ENCODE data around the gene PRDX5. TPM values are rescaled to one million over a fixed set of nuclear protein-coding genes. Genes with fewer than 3 reads are reported as not detected.
A peak's percentile ranks its signal among the peaks of the same experiment; 100 is the strongest.
"Not testable (repeated sequence)": the region's sequence is repeated elsewhere in the genome, so short reads cannot be mapped to it uniquely, and the experiment has no call there.

PRDX5 gene
- total RNA-seq, 1 experiment from 2014 or later = 245 TPM

DNA sequence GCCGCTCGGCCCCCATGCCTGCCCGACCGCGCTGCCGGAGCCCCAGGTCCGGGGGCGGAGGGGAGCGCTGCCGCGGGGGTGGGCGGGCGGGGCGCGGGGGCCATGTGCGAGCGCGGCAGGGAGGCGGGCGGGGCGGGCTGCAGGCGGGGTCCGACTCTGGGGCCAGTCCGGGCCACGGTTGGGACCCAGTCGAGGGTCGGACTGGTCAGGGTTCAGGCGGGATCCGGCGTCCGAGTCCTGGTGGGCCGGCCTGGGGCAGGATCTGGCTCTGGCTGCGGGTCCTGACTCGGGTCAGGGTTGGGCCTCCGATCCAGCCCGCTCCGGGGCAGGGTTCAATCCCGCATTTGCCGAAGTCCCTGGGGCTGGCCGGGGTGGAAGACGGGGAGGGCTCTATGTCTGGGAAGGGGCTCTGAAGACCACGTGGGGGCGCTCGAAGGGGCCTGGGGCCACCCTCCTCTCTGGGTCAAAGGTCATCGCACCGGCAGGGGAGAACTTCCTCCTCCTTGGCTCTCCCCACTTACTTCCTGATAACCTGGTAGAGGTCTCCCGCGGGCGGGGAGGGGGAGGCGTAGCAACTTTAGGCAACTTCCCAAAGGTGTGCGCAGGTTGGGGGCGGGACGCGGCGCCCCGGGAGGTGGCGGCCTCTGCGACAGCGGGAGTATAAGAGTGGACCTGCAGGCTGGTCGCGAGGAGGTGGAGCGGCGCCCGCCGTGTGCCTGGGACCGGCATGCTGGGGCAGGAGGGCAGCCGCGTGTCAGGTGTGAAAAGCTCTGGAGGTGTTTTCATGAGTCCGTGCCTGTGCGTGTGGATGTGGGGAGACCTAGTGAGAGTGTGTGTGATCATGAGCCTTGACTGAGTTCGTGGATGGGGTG lies 12.0 kb upstream of the PRDX5 start:
- DNase-seq (ENCODE audit: low read depth) = peak; percentile 35

DNA sequence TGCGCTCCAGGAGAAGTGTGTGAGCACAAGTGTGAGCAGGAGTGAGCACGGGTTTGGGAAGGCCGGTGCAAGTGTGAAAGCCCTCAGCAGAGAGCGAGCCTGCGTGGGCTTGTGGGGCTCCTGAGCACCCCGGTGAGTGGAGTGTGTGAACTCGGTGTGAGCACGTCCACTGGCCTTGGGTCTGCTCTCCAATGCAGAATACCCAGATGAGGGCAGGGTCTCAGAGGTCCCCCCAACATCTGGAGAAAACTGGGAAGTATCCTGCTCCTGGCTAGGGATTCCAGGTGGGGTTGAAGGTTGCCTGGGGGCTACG lies 11.4 kb upstream of the PRDX5 start:
- no peak for DNase-seq (ENCODE audit: low read depth)

DNA sequence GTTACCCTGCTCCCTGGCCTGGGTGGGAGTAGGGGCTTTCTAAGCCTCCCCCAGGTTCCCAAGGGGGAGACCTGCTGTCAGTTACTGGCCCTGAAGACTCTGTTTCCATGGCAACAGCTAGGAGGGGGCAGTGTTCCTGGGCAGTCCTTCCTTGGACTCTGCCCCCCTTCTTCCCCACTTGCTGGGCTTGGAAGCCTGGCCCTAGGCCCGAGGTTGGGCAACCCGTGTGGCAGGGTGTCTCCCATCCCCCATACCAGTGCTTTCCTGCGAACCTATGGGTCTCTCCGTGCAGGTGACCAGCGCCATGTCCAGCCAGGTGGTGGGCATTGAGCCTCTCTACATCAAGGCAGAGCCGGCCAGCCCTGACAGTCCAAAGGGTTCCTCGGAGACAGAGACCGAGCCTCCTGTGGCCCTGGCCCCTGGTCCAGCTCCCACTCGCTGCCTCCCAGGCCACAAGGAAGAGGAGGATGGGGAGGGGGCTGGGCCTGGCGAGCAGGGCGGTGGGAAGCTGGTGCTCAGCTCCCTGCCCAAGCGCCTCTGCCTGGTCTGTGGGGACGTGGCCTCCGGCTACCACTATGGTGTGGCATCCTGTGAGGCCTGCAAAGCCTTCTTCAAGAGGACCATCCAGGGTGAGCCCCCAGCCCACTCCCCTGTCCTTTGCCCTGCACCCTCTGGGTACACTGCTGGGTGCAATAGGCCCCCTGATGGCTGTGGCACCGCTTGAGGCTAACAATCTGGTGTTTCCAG lies 10.9 kb upstream of the PRDX5 start:
- DNase-seq (ENCODE audit: low read depth) = no peak

DNA sequence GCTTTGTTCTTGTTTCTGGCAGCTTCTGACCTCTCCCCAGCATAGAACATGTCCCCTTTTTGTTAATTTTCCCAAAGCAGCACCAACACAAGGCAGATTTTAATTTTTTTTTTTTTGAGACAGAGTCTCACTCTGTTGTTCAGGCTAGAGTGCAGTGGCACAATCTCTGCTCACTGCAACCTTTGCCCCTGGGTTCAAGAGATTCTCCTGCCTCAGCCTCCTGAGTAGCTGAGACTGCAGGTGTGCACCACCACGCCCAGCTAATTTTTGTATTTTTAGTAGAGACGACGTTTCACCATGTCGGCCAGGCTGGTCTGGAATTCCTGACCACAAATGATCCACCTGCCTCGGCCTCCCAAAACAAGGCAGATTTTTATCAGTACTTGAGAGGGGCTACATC lies 10.1 kb upstream of the PRDX5 start:
- DNase-seq (ENCODE audit: low read depth) = not testable (repeated sequence)

DNA sequence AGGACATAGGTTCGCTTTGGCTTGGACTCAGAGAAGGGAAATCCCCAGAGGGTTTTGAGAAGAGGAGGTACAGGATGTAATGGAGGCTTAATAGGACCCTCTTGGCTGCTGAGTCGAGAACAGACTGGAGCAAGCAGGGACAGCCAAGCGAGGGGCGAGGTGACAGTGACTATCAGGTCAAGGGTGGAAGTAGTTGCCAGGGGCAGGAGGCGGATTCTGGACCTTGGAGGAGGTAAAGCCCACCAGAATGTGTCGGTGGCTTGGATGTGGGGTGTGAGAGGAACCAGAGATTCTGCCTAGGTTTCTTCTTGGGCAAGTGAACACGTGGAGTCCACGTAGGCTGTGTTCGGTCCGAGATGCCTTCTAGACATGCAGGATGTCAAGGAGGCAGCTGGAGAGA lies 5.0 kb upstream of the PRDX5 start:
- no peak for DNase-seq (ENCODE audit: low read depth)

DNA sequence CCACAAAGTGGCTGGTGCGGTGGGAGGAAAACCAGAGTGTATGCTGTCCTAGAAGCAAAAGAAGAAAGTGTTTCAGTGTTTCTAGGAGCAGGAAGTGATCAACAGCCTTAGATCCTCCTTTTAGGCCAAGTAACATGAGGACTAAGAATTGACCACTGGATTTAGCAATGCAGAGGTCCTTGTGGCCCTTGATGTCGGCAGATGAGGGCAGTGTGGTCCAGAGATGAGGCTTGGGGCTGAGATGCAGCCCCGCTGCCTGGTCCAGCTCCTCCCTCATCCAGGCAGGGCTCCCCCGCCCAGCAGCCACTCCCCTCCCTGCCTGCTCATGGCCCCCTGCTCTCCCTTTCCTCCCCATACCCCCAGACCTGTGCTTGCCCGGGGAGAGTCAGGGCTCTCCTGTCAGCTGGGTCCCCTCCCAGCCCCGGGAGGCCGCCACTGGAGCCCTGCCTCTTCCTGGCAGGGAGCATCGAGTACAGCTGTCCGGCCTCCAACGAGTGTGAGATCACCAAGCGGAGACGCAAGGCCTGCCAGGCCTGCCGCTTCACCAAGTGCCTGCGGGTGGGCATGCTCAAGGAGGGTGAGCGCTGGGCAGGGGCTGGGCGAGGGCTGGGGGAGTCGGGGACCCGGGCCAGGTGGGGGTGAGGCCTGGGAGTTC lies 4.3 kb upstream of the PRDX5 start:
- DNase-seq (ENCODE audit: low read depth) = no peak

DNA sequence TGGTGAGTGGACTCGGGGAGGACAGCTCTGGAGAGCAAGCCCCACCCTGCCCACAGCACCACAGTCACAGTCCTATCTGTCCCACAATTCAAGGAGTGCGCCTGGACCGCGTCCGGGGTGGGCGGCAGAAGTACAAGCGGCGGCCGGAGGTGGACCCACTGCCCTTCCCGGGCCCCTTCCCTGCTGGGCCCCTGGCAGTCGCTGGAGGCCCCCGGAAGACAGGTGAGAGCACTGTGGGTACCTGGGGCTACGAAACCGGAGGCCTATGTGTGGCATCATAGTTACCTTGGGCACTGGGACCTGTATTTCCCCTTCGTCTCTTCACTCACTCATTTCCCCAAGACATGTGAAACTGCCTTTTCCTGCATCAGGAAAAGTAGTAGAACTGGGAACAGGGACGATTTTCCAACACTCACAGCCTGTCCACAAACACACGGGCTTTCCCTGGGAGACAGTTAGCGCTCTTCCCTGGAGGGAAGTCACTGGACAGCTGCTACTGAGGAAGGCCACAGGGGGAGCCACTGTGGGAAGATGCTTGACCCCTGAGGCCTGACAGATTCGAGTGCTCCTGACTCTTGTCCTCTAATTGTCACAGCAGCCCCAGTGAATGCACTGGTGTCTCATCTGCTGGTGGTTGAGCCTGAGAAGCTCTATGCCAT lies 3.6 kb upstream of the PRDX5 start:
- DNase-seq (ENCODE audit: low read depth) = no peak

DNA sequence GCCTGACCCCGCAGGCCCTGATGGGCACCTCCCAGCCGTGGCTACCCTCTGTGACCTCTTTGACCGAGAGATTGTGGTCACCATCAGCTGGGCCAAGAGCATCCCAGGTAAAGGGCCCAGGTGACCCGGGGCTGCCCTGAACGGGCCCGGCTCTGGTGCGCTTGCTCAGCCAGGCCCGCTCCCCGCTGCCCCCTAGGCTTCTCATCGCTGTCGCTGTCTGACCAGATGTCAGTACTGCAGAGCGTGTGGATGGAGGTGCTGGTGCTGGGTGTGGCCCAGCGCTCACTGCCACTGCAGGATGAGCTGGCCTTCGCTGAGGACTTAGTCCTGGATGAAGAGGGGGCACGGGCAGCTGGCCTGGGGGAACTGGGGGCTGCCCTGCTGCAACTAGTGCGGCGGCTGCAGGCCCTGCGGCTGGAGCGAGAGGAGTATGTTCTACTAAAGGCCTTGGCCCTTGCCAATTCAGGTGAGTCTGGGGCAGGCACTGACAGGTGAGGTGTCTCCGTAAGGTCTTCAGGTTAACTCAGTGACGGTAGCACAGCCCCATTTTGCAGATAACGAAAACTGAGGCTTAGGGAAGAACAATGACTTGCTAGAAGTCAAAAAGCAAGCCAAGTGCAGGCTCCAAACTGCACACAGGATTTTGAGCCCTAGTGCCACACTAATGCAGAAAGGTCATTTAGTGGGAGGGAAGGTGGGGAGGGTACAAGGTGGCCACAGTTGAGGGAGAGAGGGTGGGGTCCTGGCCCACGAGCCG lies 2.9 kb upstream of the PRDX5 start:
- no peak for DNase-seq (ENCODE audit: low read depth)

DNA sequence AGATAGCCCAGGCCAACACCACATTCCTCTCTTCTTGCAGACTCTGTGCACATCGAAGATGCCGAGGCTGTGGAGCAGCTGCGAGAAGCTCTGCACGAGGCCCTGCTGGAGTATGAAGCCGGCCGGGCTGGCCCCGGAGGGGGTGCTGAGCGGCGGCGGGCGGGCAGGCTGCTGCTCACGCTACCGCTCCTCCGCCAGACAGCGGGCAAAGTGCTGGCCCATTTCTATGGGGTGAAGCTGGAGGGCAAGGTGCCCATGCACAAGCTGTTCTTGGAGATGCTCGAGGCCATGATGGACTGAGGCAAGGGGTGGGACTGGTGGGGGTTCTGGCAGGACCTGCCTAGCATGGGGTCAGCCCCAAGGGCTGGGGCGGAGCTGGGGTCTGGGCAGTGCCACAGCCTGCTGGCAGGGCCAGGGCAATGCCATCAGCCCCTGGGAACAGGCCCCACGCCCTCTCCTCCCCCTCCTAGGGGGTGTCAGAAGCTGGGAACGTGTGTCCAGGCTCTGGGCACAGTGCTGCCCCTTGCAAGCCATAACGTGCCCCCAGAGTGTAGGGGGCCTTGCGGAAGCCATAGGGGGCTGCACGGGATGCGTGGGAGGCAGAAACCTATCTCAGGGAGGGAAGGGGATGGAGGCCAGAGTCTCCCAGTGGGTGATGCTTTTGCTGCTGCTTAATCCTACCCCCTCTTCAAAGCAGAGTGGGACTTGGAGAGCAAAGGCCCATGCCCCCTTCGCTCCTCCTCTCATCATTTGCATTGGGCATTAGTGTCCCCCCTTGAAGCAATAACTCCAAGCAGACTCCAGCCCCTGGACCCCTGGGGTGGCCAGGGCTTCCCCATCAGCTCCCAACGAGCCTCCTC lies 2.0 kb upstream of the PRDX5 start:
- not testable (repeated sequence) for DNase-seq (ENCODE audit: low read depth)

DNA sequence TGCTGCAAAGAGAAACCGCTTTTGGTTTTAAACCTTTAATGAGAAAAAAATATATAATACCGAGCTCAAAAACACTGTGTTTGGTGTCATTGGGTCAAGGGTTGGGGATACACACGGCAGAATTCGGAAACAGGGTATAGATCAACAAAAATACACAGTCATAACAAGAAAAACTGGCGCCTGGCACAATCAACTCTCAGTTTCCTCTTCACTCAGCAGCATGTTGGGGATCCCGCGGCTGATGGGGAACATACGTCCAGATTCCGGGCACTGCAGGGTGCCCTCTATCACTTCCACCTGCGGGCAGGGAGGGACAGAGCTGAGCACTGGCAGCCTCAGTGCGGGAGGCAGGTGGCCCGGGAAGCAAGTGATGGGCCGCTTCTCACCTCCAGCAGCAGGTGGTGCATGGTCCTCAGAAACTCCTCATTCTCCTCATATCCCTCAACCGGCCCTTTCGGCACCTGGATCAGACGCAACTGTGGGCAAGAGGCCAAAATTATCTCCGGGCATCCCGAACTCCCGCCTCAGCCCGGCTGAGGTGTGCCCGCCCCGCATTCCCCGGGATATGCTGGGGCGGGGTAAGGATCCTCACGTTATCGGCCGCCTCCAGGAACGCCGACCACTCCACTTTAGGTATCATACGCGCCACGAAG lies 1.1 kb upstream of the PRDX5 start:
- peak; percentile 25 for DNase-seq (ENCODE audit: low read depth)

DNA sequence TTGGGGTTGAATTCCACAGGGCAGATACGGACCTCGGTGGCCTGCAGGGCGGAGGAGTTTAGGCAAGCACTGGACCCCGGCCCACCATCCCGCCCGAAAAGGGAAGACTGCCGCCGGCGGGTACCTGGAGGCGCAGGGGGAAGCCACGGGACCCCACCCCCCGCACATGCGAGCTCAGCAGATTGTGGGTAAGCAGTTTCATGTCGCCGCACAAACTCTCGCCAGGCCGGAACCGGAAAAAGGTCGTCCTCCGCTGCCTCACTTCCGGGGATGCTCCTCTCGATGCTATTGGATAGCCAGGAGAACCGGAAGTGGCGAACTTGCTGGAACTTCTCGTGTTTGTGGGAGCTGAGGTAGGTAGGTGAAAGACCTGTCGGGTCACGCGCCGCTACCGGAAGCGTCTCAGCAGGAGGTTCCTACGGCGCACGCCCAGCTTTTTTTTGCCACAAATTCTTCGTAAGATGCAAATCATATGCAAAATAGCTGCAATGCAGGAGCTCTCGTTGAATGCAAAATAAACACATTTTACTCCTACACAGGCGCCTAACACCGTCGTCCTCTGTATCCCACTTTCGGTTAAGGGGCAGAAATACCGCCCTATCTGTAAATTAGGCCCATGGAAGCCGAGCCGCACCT lies 478 bp upstream of the PRDX5 start, which contains the start of gene TRMT112:
TRMT112 (minus strand) TSS at position 235 of the 636 bp plus-strand sequence; CDS start at position 202, 33 bp downstream.
- peak; percentile 98 for DNase-seq (ENCODE audit: low read depth)

DNA sequence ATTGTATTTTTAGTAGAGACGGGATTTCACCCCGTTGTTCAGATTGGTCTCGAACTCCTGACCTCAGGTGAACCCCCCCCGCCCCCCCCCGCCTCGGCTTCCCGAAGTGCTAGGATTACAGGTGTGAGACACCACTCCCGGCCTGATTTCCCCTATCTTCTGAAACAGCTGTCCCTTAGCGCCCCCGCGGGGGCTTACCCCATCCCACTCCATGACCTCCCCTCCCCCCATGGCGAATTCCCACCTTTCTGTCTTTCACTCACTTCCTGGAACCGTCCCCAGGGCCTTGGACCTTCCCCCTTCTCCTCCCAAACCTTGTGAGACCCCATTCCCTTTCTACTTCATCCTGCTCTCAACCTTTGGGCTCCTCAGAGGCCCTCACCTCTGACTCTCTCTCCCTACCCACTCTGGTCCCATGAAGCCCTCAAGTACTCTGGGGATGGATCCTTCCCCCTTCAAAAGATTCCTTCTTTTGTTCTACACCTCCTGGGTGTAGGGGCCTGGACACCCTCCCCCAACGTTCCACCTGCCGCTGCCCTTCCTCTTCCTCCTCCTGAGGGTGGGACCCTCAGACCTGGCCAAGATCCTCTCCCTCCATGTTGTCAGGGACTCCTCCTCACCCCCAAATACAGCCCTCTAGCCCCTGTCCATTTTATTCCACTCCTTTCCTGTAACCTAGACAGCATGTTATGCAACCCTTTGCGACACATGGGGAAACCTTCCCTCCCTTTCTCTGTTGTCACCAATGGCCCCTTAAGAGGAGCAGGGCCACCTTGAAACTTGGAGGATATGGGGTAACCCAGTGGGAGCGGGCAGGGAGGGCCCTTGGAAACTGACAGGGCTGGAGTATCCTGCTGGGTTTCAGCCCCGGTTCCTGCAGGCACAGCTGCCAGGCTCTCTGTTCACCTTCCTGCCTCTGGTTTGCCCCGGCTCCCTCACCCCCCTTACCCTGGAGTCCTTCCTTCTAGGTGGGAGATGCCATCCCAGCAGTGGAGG lies 1.1 kb downstream of the PRDX5 start:
- no peak for DNase-seq (ENCODE audit: low read depth)

DNA sequence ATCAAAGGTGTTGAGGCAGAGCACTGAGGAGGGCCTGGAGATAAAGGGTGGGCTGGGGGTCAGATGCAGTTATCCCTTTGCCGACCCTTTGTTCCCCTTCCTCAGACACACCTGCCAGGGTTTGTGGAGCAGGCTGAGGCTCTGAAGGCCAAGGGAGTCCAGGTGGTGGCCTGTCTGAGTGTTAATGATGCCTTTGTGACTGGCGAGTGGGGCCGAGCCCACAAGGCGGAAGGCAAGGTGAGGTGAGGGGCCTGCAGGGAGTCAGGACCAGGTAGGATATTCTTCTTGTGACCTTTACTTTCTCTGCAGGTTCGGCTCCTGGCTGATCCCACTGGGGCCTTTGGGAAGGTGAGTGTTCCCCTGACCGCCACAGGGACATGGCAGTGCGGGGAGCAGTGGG lies 2.6 kb downstream of the PRDX5 start:
- DNase-seq (ENCODE audit: low read depth) = no peak

DNA sequence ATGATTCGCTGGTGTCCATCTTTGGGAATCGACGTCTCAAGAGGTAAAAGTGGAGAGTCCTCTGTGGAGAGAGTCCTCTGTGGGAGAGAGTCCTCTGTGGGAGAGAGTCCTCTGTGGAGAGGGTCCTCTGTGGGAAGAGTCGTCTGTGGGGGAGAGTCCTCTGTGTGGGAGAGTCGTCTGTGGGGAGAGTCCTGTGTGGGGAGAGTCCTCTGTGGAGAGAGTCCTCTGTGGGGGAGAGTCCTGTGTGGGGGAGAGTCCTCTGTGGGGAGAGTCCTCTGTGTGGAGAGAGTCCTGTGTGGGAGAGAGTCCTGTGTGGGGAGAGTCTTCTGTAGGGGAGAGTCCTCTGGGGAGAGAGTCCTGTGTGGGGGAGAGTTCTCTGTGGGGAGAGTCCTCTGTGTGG lies 3.1 kb downstream of the PRDX5 start:
- DNase-seq (ENCODE audit: low read depth) = no peak

DNA sequence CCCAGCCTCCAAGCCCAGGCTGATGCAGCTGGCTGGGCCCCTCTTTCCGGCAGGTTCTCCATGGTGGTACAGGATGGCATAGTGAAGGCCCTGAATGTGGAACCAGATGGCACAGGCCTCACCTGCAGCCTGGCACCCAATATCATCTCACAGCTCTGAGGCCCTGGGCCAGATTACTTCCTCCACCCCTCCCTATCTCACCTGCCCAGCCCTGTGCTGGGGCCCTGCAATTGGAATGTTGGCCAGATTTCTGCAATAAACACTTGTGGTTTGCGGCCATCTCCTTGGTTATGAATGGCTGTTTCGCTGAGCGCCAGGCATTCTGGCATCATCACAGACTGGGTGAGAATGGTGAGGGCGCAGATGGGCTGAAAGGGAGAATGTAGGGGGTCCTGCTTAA lies 3.6 kb downstream of the PRDX5 start:
- DNase-seq (ENCODE audit: low read depth) = no peak

DNA sequence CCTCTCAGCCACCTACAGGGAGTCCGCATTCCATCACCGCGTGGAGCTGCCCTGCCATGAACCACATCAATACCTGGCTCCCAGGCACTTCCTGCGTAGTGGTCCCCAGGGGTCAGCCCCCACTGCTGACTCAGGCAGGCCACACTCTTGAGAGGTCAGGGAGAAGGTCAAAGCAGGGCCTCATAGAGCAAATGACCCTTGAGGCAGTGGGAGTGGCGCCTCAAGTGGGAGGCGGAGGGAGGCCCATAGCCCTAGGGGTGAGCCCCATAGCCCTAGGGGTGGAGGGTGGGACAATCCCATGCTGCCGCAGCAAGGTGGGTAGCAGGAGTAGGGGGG lies 5.0 kb downstream of the PRDX5 start:
- DNase-seq (ENCODE audit: low read depth) = no peak

DNA sequence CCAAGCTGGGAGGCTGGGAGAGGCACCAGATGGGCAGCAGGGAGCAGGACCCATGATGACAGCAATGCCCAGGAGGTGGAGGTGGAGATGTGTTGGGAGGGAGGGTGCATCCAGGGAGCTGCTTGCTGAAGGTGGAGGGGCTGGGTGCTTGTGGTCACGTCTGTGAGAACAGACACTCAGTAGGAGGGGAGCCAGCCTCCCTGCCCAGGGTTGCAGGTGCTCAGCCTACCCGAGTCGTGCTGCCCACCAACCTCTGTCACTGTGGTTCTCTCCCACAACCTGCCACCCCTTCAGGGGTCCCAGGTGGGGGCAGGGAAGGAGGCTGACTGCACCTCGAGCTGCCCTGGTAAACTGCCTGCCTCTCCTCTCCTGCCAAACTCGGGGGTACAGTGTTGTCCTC lies 5.5 kb downstream of the PRDX5 start:
- no peak for DNase-seq (ENCODE audit: low read depth)

DNA sequence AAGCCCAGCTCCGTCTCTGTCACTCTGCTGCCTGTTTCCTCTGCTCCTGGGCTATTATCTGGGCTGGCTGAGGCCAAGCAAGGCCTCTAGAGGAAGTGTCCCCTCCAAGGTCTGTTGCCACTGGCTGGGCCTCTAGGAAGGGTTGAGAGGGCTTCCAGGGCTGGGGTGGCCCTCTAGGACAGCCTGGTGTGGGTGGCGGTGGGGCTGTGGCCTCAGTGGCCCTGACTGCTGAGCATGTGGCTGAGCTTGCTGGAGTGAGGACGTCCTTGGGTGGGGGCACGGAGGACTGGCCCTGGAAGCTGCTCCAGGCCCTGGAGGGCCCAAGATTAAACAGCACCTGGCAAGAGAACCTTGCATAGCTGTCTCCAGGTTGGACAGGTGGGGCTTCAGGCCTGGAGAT lies 6.1 kb downstream of the PRDX5 start:
- DNase-seq (ENCODE audit: low read depth) = not testable (repeated sequence)
